Measurements from ENCODE around the gene WNT5A. TPM values are rescaled to one million over a fixed set of nuclear protein-coding genes. Genes with fewer than 3 reads are reported as not detected.

The WNT5A gene
- total RNA-seq, 2 experiments from 2014 or later = not detected

DNA sequence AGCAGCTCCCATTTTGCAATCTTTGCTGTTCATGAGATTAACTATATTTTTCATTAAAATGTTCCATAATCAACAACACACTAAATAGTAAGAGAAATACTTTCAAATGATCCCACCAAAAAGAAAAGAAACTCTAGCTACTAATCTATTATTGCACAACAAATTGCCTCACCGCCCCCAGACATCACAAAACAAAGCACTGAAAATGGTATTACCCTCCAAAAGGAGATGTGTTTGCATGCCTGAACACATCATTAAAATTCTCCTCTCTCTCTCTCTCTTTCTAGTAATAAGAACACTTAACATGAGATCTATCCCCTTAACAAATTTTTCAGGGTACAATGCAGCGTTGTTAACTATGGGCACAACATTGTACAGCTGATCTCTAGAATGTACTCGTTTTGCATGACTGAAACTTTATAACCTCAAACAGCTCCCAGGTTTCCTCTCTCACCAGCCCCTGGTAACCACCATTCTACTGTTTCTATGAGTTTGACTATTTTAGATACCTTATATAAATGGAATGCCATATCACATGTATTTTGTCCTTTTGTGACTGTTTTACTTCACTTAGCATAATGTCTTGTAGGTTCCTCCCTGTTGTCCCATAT lies 33.1 kb downstream of the WNT5A start:
- POLR2A ChIA-PET = no interaction called here
- H3K4me3 Mint-ChIP-seq = no peak overlapping the region
- no peaks in the 10 kb centered on the region for H3K4me1 Mint-ChIP-seq (ENCODE audit: low read depth)
- CTCF ChIA-PET = no interaction called here
- no peaks in the 10 kb centered on the region for H3K9me3 Mint-ChIP-seq
- H3K27ac Mint-ChIP-seq = no peak overlapping the region
- no peak for ATAC-seq
- intact Hi-C loops (cut with micrococcal nuclease) = no loop called here
- no peaks in the 10 kb centered on the region for H3K27me3 Mint-ChIP-seq
- TF ChIP-seq CTCF (IDR thresholded peaks at IDR 0.05) = no peak
- DNase-seq = no peak
- no peaks in the 10 kb centered on the region for H3K36me3 Mint-ChIP-seq (ENCODE audit: low read depth)

- POLR2A ChIA-PET = no interaction called here
- intact Hi-C loops (cut with micrococcal nuclease) = no loop called here
- H3K27ac Mint-ChIP-seq = no peak overlapping the region
- H3K9me3 Mint-ChIP-seq = no peaks in the 10 kb centered on the region
- no peaks in the 10 kb centered on the region for H3K4me1 Mint-ChIP-seq (ENCODE audit: low read depth)
- no peaks in the 10 kb centered on the region for H3K36me3 Mint-ChIP-seq (ENCODE audit: low read depth)
- ATAC-seq (no peak), DNase-seq (no peak)
- no peak for TF ChIP-seq CTCF (IDR thresholded peaks at IDR 0.05)
- CTCF ChIA-PET = no interaction called here
- H3K4me3 Mint-ChIP-seq = no peak overlapping the region
- H3K27me3 Mint-ChIP-seq = no peaks in the 10 kb centered on the region
These were observed 34.2 kb downstream of the WNT5A start for GRCh38 chr3:55452886-55453285.

DNA sequence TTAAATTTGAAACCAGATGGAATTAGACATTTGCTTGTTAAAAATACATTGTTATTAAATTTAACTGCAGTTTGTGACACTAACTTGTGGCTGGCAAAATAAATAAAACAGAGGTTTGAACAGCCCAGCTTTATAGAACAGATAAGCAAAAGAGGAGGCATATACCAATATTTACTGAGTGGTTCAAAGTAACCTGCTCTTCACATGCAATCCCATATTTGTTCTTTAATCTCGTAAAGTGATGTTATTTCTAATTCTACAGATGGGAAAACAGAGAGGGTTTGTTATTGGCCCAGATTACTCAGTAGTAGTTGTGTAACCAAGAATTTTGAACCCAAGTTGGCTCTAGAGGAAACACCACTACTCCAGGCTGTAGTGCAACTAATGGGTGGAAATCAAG lies 37.6 kb downstream of the WNT5A start:
- ATAC-seq = no peak
- Mint-ChIP-seq H3K27me3 (no peaks in the 10 kb centered on the region), H3K4me1 (ENCODE audit: low read depth) (no peaks in the 10 kb centered on the region), H3K9me3 (no peaks in the 10 kb centered on the region), H3K4me3 (no peak overlapping the region), H3K27ac (no peak overlapping the region), H3K36me3 (ENCODE audit: low read depth) (no peaks in the 10 kb centered on the region)
- intact Hi-C loops (cut with micrococcal nuclease) = no loop called here
- POLR2A ChIA-PET = no interaction called here
- DNase-seq = no peak
- no peak for TF ChIP-seq CTCF (IDR thresholded peaks at IDR 0.05)
- CTCF ChIA-PET = no interaction called here

- no peak overlapping the region for H3K27ac Mint-ChIP-seq
- H3K4me3 Mint-ChIP-seq = no peak overlapping the region
- no peaks in the 10 kb centered on the region for H3K27me3 Mint-ChIP-seq
- ATAC-seq (no peak), DNase-seq (no peak)
- H3K9me3 Mint-ChIP-seq = no peaks in the 10 kb centered on the region
- no peaks in the 10 kb centered on the region for H3K4me1 Mint-ChIP-seq (ENCODE audit: low read depth)
- CTCF ChIA-PET = no interaction called here
- intact Hi-C loops (cut with micrococcal nuclease) = no loop called here
- no peak for TF ChIP-seq CTCF (IDR thresholded peaks at IDR 0.05)
- H3K36me3 Mint-ChIP-seq (ENCODE audit: low read depth) = no peaks in the 10 kb centered on the region
- POLR2A ChIA-PET = no interaction called here
These were observed 40.3 kb downstream of the WNT5A start for GRCh38 chr3:55446850-55447249.

DNA sequence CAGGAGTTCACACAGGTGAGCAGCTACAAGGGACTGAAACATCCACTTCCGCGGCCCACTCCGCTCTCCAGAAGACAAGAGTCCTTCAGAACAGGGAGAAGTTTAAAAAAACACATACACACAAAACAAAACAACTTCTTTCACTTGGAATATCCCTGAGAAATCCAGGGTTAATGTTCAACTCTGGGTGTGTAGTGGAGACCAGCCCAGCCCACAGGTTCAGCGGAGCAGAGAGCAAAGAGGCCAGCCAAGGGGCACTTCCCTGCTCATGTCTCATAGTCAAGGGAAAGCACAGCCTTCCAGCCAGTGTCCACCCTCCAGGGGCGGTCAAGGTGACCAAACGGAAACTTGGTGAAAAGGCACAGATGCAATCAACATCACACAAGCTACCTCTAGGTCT lies 41.6 kb downstream of the WNT5A start:
- no peak for TF ChIP-seq CTCF (IDR thresholded peaks at IDR 0.05)
- H3K36me3 Mint-ChIP-seq (ENCODE audit: low read depth) = no peaks in the 10 kb centered on the region
- H3K27ac Mint-ChIP-seq = no peak overlapping the region
- ATAC-seq (no peak), DNase-seq (no peak)
- no peaks in the 10 kb centered on the region for H3K9me3 Mint-ChIP-seq
- no peaks in the 10 kb centered on the region for H3K4me1 Mint-ChIP-seq (ENCODE audit: low read depth)
- CTCF ChIA-PET = no interaction called here
- intact Hi-C loops (cut with micrococcal nuclease) = no loop called here
- no peaks in the 10 kb centered on the region for H3K27me3 Mint-ChIP-seq
- H3K4me3 Mint-ChIP-seq = no peak overlapping the region
- POLR2A ChIA-PET = no interaction called here

All from activated CD8-positive, alpha-beta T cell treated with anti-CD3 and anti-CD28 coated beads for 36 hours (primary cell).